Panc1 (cell line): ENCODE measurements around the gene C4BPA. TPM values are rescaled to one million over a fixed set of nuclear protein-coding genes. Genes with fewer than 3 reads are reported as not detected.

Source experiments
- ATAC-seq: fragments of 200-7000 bp; cut with Tn5 transposase; 2 replicates; pipeline ENCODE4 v1.9.1; 2020; ENCODE audit warnings: mild to moderate bottlenecking, moderate library complexity
- BruUV-seq: library from RNA; stranded (reverse); fragments of 400-500 nt; replicated peaks from 2 replicates; lab custom pipeline; 2021; lab: Mats Ljungman, UMichigan
- CTCF ChIA-PET: fragments of 300-600 bp; sonication (Branson Sonifier 250); formaldehyde crosslinking; loops from one replicate; lab custom pipeline; 2022; ENCODE audit warnings: antibody characterized with exemption; lab: Charles Lee
- POLR2A ChIA-PET: fragments of 300-600 bp; sonication (Branson Sonifier 250); formaldehyde crosslinking; loops from one replicate; lab custom pipeline; 2022; ENCODE audit warnings: antibody characterized with exemption; lab: Charles Lee
- DNase-seq: peaks from one replicate; pipeline ENCODE4 v3.0.0-alpha.2; 2010; ENCODE audit warnings: low read depth, low spot score
- H3K27ac ChIP-seq: 2 replicates; pipeline ENCODE4 v1.5.1; 2011; ENCODE audit warnings: mild to moderate bottlenecking, low read length, inconsistent platforms
- H3K27me3 ChIP-seq: fragments of 200-500 bp; sonication (Bioruptor generic); 2 replicates; pipeline ENCODE4 v1.6.0; 2014; ENCODE audit warnings: low read length, inconsistent platforms; ENCODE audit not compliant: control insufficient read depth, insufficient read depth
- H3K36me3 ChIP-seq: fragments of 200-500 bp; sonication (Bioruptor generic); 2 replicates; pipeline ENCODE4 v1.5.1; 2014; ENCODE audit warnings: inconsistent platforms, mild to moderate bottlenecking, low read length, moderate library complexity; ENCODE audit not compliant: control insufficient read depth, insufficient read depth
- H3K4me1 ChIP-seq: 2 replicates; pipeline ENCODE4 v1.5.1; 2011; ENCODE audit warnings: inconsistent platforms, mild to moderate bottlenecking, low read length, moderate library complexity; ENCODE audit not compliant: control insufficient read depth, insufficient read depth
- H3K4me3 ChIP-seq, 2 experiments: 2 replicates each; pipeline ENCODE4 v1.5.1; 2011 to 2012; ENCODE audit warnings: low read depth in 2 of 2, low read length in 2 of 2, mild to moderate bottlenecking in 2 of 2, inconsistent platforms in 1 of 2, moderate library complexity in 1 of 2
- H3K9me3 ChIP-seq: fragments of 200-500 bp; sonication (Bioruptor generic); 2 replicates; pipeline ENCODE4 v1.5.1; 2014; ENCODE audit warnings: low read depth, mild to moderate bottlenecking, inconsistent platforms, low read length, moderate library complexity; ENCODE audit not compliant: control insufficient read depth, insufficient read depth
- CTCF ChIP-seq: fragments of 450-650 bp; IDR thresholded peaks from 2 replicates; pipeline ENCODE4 v1.5.1; 2017; ENCODE audit warnings: mild to moderate bottlenecking
- POLR2AphosphoS5 ChIP-seq: IDR thresholded peaks from 2 replicates; pipeline ENCODE4 v1.6.1; 2012; ENCODE audit warnings: mild to moderate bottlenecking, low read depth, low read length, moderate library complexity
- REST ChIP-seq, 2 experiments: IDR thresholded peaks; 2 replicates each; pipeline ENCODE4 v1.6.1; 2011 to 2012; ENCODE audit warnings: low read depth in 2 of 2, control low read depth in 1 of 2, low read length in 1 of 2, mild to moderate bottlenecking in 1 of 2, moderate library complexity in 1 of 2; ENCODE audit not compliant: insufficient read depth in 1 of 2
- SIN3A ChIP-seq: IDR thresholded peaks from 2 replicates; pipeline ENCODE4 v1.6.1; 2012; ENCODE audit warnings: low read depth, mild to moderate bottlenecking, low read length, moderate library complexity, borderline replicate concordance; ENCODE audit not compliant: insufficient read depth
- TCF7L2 ChIP-seq: IDR thresholded peaks from 2 replicates; pipeline ENCODE4 v1.6.1; 2011; ENCODE audit warnings: mild to moderate bottlenecking, low read depth, low read length, inconsistent platforms
- in situ Hi-C: cut with HindIII; loops from 2 replicates; pipeline ENCODE4 v1.10.0; 2016; ENCODE audit warnings: low sequenced_read_pairs, low pct_unique_long_range_greater_than_20kb
- intact Hi-C: fragments of 100-400 bp; cut with micrococcal nuclease; formaldehyde crosslinking; loops from one replicate; pipeline ENCODE4 v1.10.0; 2022; ENCODE audit not compliant: unreplicated experiment
- total RNA-seq: library from RNA; stranded (reverse); gene quantifications from one replicate; pipeline ENCODE4 v1.2.1, GENCODE V29; 2021; ENCODE audit not compliant: unreplicated experiment

C4BPA gene
- total RNA-seq, 1 experiment from 2014 or later = 0.26 TPM

- Histone ChIP-seq H3K27ac (no peak overlapping the region), H3K4me1 (peaks cover 5% of the 10 kb centered on the region; the same call in 1 of the 2 replicates), H3K27me3 (no peaks in the 10 kb centered on the region), H3K9me3 (no peaks in the 10 kb centered on the region), H3K36me3 (no peaks in the 10 kb centered on the region; the same call in none of the 2 replicates), H3K4me3 (no peak overlapping the region)
- ChIA-PET POLR2A (no interaction called here), CTCF (no interaction called here)
- no peak for DNase-seq
- ATAC-seq = no peak
- intact Hi-C loops = no loop called here
- TF ChIP-seq POLR2AphosphoS5 = no peak
- TF ChIP-seq SIN3A = no peak
- TF ChIP-seq CTCF = no peak
- TF ChIP-seq REST (IDR thresholded peaks at IDR 0.05; ENCODE audit: insufficient read depth in 1 of 2, low read depth in 2 of 2, low read length in 1 of 2) = no peak
- TF ChIP-seq TCF7L2 = no peak
- in situ Hi-C loops = no loop called here
- no TSS peak for BruUV-seq
These were observed 45.8 kb upstream of the C4BPA start for GRCh38 chr1:207058252-207058651.

GRCh38 chr1:207058878-207059867 lies 44.9 kb upstream of the C4BPA start:
- Histone ChIP-seq H3K27me3 (no peaks in the 10 kb centered on the region), H3K36me3 (no peaks in the 10 kb centered on the region; the same call in none of the 2 replicates), H3K4me3 (no peak overlapping the region), H3K9me3 (no peaks in the 10 kb centered on the region), H3K27ac (no peak overlapping the region), H3K4me1 (peaks cover 5% of the 10 kb centered on the region; the same call in 1 of the 2 replicates)
- TF ChIP-seq CTCF (no peak), SIN3A (no peak), POLR2AphosphoS5 (no peak), REST (IDR thresholded peaks at IDR 0.05; ENCODE audit: insufficient read depth in 1 of 2, low read depth in 2 of 2, low read length in 1 of 2) (no peak), TCF7L2 (no peak)
- in situ Hi-C loops (no loop called here), intact Hi-C loops (no loop called here)
- BruUV-seq = no TSS peak
- DNase-seq (no peak), ATAC-seq (no peak)
- CTCF ChIA-PET = no interaction called here
- POLR2A ChIA-PET = no interaction called here
